ENCODE measurements around the gene PPIA. TPM values are rescaled to one million over a fixed set of nuclear protein-coding genes. Genes with fewer than 3 reads are reported as not detected.
A peak's percentile ranks its signal among the peaks of the same experiment; 100 is the strongest.

Gene PPIA
- total and polyA plus RNA-seq, 4 donors: 1,416 to 5,113 (median 2,465) TPM

- ATAC-seq (ENCODE audit: insufficient read depth, low FRiP score) (no peak), DNase-seq (peak in 1 of 3 donors; percentile 23)
- H3K36me3 ChIP-seq (ENCODE audit: control insufficient read depth in 4 of 4, insufficient read depth in 4 of 4, low read length in 4 of 4): peaks cover 0 to 7% (median 1%) of the 10 kb centered on the region in 4 donors
- peaks cover 6 to 22% (median 12%) of the 10 kb centered on the region in 5 donors for H3K4me1 ChIP-seq (ENCODE audit: control insufficient read depth in 5 of 5, insufficient read depth in 5 of 5, low read length in 5 of 5)
- H3K9me3 ChIP-seq (ENCODE audit: control insufficient read depth in 4 of 4, insufficient read depth in 3 of 4, low read length in 3 of 4): no peaks in the 10 kb centered on the region
- H3K27me3 ChIP-seq (ENCODE audit: control insufficient read depth in 3 of 3, insufficient read depth in 3 of 3, low read length in 2 of 3): no peaks in the 10 kb centered on the region
- WGBS, 2 donors: 1 to 3% methylated on average over 37 to 60 of the region's 60 CpGs
- no peak for TF ChIP-seq CTCF (IDR thresholded peaks at IDR 0.05; ENCODE audit: control extremely low read depth, extremely low read depth)
- peak overlapping the region in 1 of 2 donors; percentile 85 for H3K9ac ChIP-seq (ENCODE audit: insufficient read depth in 1 of 2, low read length in 2 of 2)
- peak overlapping the region; percentile 97 for H3K4me3 ChIP-seq
- peak overlapping the region; percentile 86 to 99 for H3K27ac ChIP-seq (ENCODE audit: low read depth in 1 of 2, low read length in 1 of 2)
These were observed 47.3 kb upstream of the PPIA start for GRCh38 chr7:44748948-44749731.

- WGBS, 2 donors: 83 to 86% methylated on average over 2 of the region's 2 CpGs
- H3K9ac ChIP-seq (ENCODE audit: insufficient read depth in 1 of 2, low read length in 2 of 2): peak overlapping the region in 1 of 2 donors; percentile 85
- peak overlapping the region in 1 of 2 donors; percentile 86 for H3K27ac ChIP-seq (ENCODE audit: low read depth in 1 of 2, low read length in 1 of 2)
- TF ChIP-seq CTCF (IDR thresholded peaks at IDR 0.05; ENCODE audit: control extremely low read depth, extremely low read depth): no peak
- no peak overlapping the region for H3K4me3 ChIP-seq
- peaks cover 7 to 30% (median 12%) of the 10 kb centered on the region in 5 donors for H3K4me1 ChIP-seq (ENCODE audit: control insufficient read depth in 5 of 5, insufficient read depth in 5 of 5, low read length in 5 of 5)
- DNase-seq: no peak
- no peak for ATAC-seq (ENCODE audit: insufficient read depth, low FRiP score)
- peaks cover 0 to 7% (median 1%) of the 10 kb centered on the region in 4 donors for H3K36me3 ChIP-seq (ENCODE audit: control insufficient read depth in 4 of 4, insufficient read depth in 4 of 4, low read length in 4 of 4)
- no peaks in the 10 kb centered on the region for H3K9me3 ChIP-seq (ENCODE audit: control insufficient read depth in 4 of 4, insufficient read depth in 3 of 4, low read length in 3 of 4)
- no peaks in the 10 kb centered on the region for H3K27me3 ChIP-seq (ENCODE audit: control insufficient read depth in 3 of 3, insufficient read depth in 3 of 3, low read length in 2 of 3)
These were observed 46.5 kb upstream of the PPIA start for GRCh38 chr7:44749992-44750391.

- Histone ChIP-seq H3K4me3 (no peak overlapping the region), H3K9me3 (ENCODE audit: control insufficient read depth in 4 of 4, insufficient read depth in 3 of 4, low read length in 3 of 4) (no peaks in the 10 kb centered on the region), H3K9ac (ENCODE audit: insufficient read depth in 1 of 2, low read length in 2 of 2) (peak overlapping the region in 1 of 2 donors; percentile 34), H3K27ac (ENCODE audit: low read depth in 1 of 2, low read length in 1 of 2) (peak overlapping the region in 1 of 2 donors; percentile 38), H3K36me3 (ENCODE audit: control insufficient read depth in 4 of 4, insufficient read depth in 4 of 4, low read length in 4 of 4) (peaks cover 0 to 7% (median 1%) of the 10 kb centered on the region in 4 donors), H3K4me1 (ENCODE audit: control insufficient read depth in 5 of 5, insufficient read depth in 5 of 5, low read length in 5 of 5) (peaks cover 8 to 34% (median 12%) of the 10 kb centered on the region in 5 donors), H3K27me3 (ENCODE audit: control insufficient read depth in 3 of 3, insufficient read depth in 3 of 3, low read length in 2 of 3) (no peaks in the 10 kb centered on the region)
- no peak for DNase-seq
- no peak for TF ChIP-seq CTCF (IDR thresholded peaks at IDR 0.05; ENCODE audit: control extremely low read depth, extremely low read depth)
- no peak for ATAC-seq (ENCODE audit: insufficient read depth, low FRiP score)
- 92% methylated on average over 3 of the region's 3 CpGs for WGBS, 2 donors
These were observed 46.1 kb upstream of the PPIA start for GRCh38 chr7:44750424-44750823.

All from lung (tissue), 12 donors.